Osteoblast (primary cell): ENCODE results near the gene SERPINA7. TPM values are rescaled to one million over a fixed set of nuclear protein-coding genes. Genes with fewer than 3 reads are reported as not detected.

Source experiments
- DNase-seq: peaks from one replicate; pipeline ENCODE4 v3.0.0; 2011; ENCODE audit warnings: low spot score, mixed read lengths; ENCODE audit not compliant: insufficient read length; ENCODE audit errors: missing footprints
- H2AFZ ChIP-seq: 2 replicates; pipeline ENCODE4 v1.6.0; 2011; ENCODE audit warnings: mild to moderate bottlenecking, low read length
- H3K27ac ChIP-seq: 2 replicates; pipeline ENCODE4 v1.5.1; 2011; ENCODE audit warnings: mild to moderate bottlenecking, low read depth, low read length, moderate library complexity
- H3K27me3 ChIP-seq: 2 replicates; pipeline ENCODE4 v1.6.0; 2012; ENCODE audit warnings: mild to moderate bottlenecking, control low read depth, inconsistent platforms, low read length, moderate library complexity; ENCODE audit not compliant: insufficient read depth
- H3K36me3 ChIP-seq: 2 replicates; pipeline ENCODE4 v1.5.1; 2011; ENCODE audit warnings: mild to moderate bottlenecking, low read length, control low read depth, moderate library complexity; ENCODE audit not compliant: insufficient read depth
- H3K4me1 ChIP-seq: 2 replicates; pipeline ENCODE4 v1.5.1; 2011; ENCODE audit warnings: mild to moderate bottlenecking, low read length, control low read depth, moderate library complexity; ENCODE audit not compliant: insufficient read depth
- H3K4me2 ChIP-seq: 2 replicates; pipeline ENCODE4 v1.6.0; 2011; ENCODE audit warnings: mild to moderate bottlenecking, low read length; ENCODE audit not compliant: insufficient read depth
- H3K4me3 ChIP-seq: fragments of 200-600 bp; sonication (generic); 3 replicates; pipeline ENCODE4 v1.5.1; 2012; ENCODE audit warnings: mild to moderate bottlenecking, low read length, inconsistent platforms; ENCODE audit not compliant: insufficient read depth
- H3K79me2 ChIP-seq: 2 replicates; pipeline ENCODE4 v1.6.0; 2012; ENCODE audit warnings: mild to moderate bottlenecking, low read length, control low read depth, inconsistent platforms; ENCODE audit not compliant: insufficient read depth
- H3K9me3 ChIP-seq: 2 replicates; pipeline ENCODE4 v1.5.1; 2011; ENCODE audit warnings: low read depth, low read length, control low read depth
- H4K20me1 ChIP-seq: 2 replicates; pipeline ENCODE4 v1.6.0; 2012; ENCODE audit warnings: mild to moderate bottlenecking, low read length, control low read depth; ENCODE audit not compliant: insufficient read depth
- total RNA-seq: library from RNA; depleted of rRNA; stranded (reverse); fragments of >200 nt; gene quantifications from 2 replicates; pipeline ENCODE4 v1.2.3, GENCODE V29; 2012
- TF ChIP-seq, protein P1 (sequence below): IDR thresholded peaks from 2 replicates; pipeline ENCODE4 v1.5.1; 2011; ENCODE audit warnings: mild to moderate bottlenecking, low read depth, low read length, moderate library complexity; ENCODE audit errors: extremely low read depth

The SERPINA7 gene
- total RNA-seq: not detected in 2 replicates

DNA sequence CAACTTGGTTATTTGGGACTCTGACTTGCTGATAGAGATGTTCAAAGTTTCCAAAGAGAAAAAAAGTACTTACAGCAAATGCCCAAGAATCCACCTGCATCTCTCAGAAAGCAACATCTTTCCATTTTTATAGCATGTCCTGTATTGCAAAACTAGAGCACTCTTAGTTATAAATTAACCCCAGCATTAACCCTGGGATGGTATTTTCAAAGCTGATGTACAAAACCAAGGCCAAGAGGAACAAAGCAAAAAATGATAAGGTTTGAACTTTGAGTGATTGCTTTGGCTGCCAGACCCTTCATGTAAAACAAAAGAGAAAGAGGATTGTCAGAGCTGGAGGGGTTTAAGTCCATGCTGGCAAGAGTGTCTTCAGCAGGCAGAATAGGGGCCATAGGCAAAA, at the start of gene SERPINA7:
TSS of gene SERPINA7 (minus strand) at position 103 of the 400 bp plus-strand sequence. CDS start 1,669 bp downstream, outside the sequence.
- Histone ChIP-seq H3K27ac (no peak within 1 kb of the TSS), H3K4me3 (no peak within 1 kb of the TSS), H3K4me1 (no peaks in the 10 kb centered on the region), H4K20me1 (no peaks in the 10 kb centered on the region), H2AFZ (no peak within 1 kb of the TSS), H3K4me2 (no peak within 1 kb of the TSS), H3K79me2 (no peaks in the 10 kb centered on the region), H3K27me3 (peaks cover 10% of the 10 kb centered on the region), H3K36me3 (no peaks in the 10 kb centered on the region), H3K9me3 (no peaks in the 10 kb centered on the region)
- TF ChIP-seq, protein P1, sequence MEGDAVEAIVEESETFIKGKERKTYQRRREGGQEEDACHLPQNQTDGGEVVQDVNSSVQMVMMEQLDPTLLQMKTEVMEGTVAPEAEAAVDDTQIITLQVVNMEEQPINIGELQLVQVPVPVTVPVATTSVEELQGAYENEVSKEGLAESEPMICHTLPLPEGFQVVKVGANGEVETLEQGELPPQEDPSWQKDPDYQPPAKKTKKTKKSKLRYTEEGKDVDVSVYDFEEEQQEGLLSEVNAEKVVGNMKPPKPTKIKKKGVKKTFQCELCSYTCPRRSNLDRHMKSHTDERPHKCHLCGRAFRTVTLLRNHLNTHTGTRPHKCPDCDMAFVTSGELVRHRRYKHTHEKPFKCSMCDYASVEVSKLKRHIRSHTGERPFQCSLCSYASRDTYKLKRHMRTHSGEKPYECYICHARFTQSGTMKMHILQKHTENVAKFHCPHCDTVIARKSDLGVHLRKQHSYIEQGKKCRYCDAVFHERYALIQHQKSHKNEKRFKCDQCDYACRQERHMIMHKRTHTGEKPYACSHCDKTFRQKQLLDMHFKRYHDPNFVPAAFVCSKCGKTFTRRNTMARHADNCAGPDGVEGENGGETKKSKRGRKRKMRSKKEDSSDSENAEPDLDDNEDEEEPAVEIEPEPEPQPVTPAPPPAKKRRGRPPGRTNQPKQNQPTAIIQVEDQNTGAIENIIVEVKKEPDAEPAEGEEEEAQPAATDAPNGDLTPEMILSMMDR: no peak
- no peak for DNase-seq

- TF ChIP-seq, protein P1: no peak
- Histone ChIP-seq H2AFZ (no peak overlapping the region), H3K9me3 (no peaks in the 10 kb centered on the region), H3K27me3 (peaks cover 2% of the 10 kb centered on the region), H4K20me1 (no peaks in the 10 kb centered on the region), H3K4me3 (no peak overlapping the region), H3K79me2 (no peaks in the 10 kb centered on the region), H3K4me1 (no peaks in the 10 kb centered on the region), H3K27ac (no peak overlapping the region), H3K4me2 (no peak overlapping the region), H3K36me3 (no peaks in the 10 kb centered on the region)
- DNase-seq: no peak
Observed at GRCh38 chrX:106069048-106069447, 30.5 kb upstream of the SERPINA7 start.

- no peak overlapping the region for H3K4me3 ChIP-seq
- H3K27ac ChIP-seq: no peak overlapping the region
- H3K4me2 ChIP-seq: no peak overlapping the region
- H3K79me2 ChIP-seq: no peaks in the 10 kb centered on the region
- peaks cover 5% of the 10 kb centered on the region for H3K27me3 ChIP-seq
- H2AFZ ChIP-seq: no peak overlapping the region
- no peaks in the 10 kb centered on the region for H3K9me3 ChIP-seq
- TF ChIP-seq, protein P1: no peak
- H3K4me1 ChIP-seq: no peaks in the 10 kb centered on the region
- no peaks in the 10 kb centered on the region for H3K36me3 ChIP-seq
- no peak for DNase-seq
- H4K20me1 ChIP-seq: no peaks in the 10 kb centered on the region
Observed at GRCh38 chrX:106050054-106050453, 11.5 kb upstream of the SERPINA7 start.

DNA sequence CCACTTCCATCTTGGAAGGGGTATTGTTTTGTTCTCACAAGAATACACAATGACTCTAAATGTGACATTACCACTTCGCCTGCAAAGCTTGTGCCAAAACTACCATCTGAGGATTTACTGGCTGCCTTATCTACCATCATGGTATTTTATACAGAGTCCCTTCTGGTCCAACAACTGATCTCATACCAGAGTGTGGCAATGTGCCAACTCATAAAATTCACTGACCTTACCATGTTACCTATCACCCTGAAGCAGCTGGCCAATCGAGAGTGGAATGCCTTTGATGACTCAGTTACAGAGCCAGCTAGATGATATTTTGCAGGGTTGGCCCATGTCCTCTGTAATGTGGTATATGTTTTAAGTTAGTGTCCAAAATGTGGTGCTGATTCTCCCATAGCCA, 3.8 kb upstream of the SERPINA7 start:
- H2AFZ ChIP-seq: no peak overlapping the region
- no peaks in the 10 kb centered on the region for H3K9me3 ChIP-seq
- peaks cover 11% of the 10 kb centered on the region for H3K27me3 ChIP-seq
- H3K36me3 ChIP-seq: no peaks in the 10 kb centered on the region
- TF ChIP-seq, protein P1: no peak
- no peaks in the 10 kb centered on the region for H3K79me2 ChIP-seq
- H3K27ac ChIP-seq: no peak overlapping the region
- no peak overlapping the region for H3K4me3 ChIP-seq
- H4K20me1 ChIP-seq: no peaks in the 10 kb centered on the region
- no peak overlapping the region for H3K4me2 ChIP-seq
- DNase-seq: no peak
- H3K4me1 ChIP-seq: no peaks in the 10 kb centered on the region
